Thymus (tissue), 11 donors: ENCODE data around the gene UBR2. TPM values are rescaled to one million over a fixed set of nuclear protein-coding genes. Genes with fewer than 3 reads are reported as not detected.

Experiments used
- DNase-seq, 9 donors: peaks; one replicate each; pipeline ENCODE4 v3.0.0-alpha.2; 2013; ENCODE audit warnings: low spot score in 9 of 9, low read depth in 6 of 9, missing footprints in 1 of 9
- H3K27ac ChIP-seq, 2 donors: one replicate each; pipeline ENCODE4 v1.5.1; 2013; ENCODE audit warnings: control low read depth in 1 of 2, low read depth in 1 of 2, low read length in 1 of 2, mild to moderate bottlenecking in 1 of 2, moderate library complexity in 1 of 2
- H3K27me3 ChIP-seq, 2 donors: one replicate each; pipeline ENCODE4 v1.5.1; 2013; ENCODE audit warnings: low read length in 1 of 2; ENCODE audit not compliant: control insufficient read depth in 2 of 2, insufficient read depth in 1 of 2
- H3K36me3 ChIP-seq, 2 donors: one replicate each; pipeline ENCODE4 v1.5.1; 2013; ENCODE audit warnings: low read length in 1 of 2, mild to moderate bottlenecking in 1 of 2, moderate library complexity in 1 of 2; ENCODE audit not compliant: control insufficient read depth in 2 of 2, insufficient read depth in 2 of 2
- H3K4me1 ChIP-seq, 2 donors: one replicate each; pipeline ENCODE4 v1.5.1; 2013; ENCODE audit warnings: low read length in 2 of 2; ENCODE audit not compliant: control insufficient read depth in 2 of 2, insufficient read depth in 2 of 2
- H3K4me3 ChIP-seq, 2 donors: one replicate each; pipeline ENCODE4 v1.5.1; 2013; ENCODE audit warnings: low read length in 2 of 2, control low read depth in 1 of 2, mild to moderate bottlenecking in 1 of 2
- H3K9me3 ChIP-seq, 2 donors: one replicate each; pipeline ENCODE4 v1.5.1; 2013; ENCODE audit warnings: low read length in 1 of 2, mild to moderate bottlenecking in 1 of 2; ENCODE audit not compliant: control insufficient read depth in 2 of 2, insufficient read depth in 1 of 2
- WGBS: extraction: QIAGEN DNeasy Blood & Tissue Kit; methylation state at CpG from one replicate; pipeline ENCODE4 v1.1.7; 2013; 5-methylcytosine and 5-hydroxymethylcytosine counted together
- polyA plus RNA-seq: library from polyadenylated mRNA; stranded (reverse); fragments of 200-250 nt; gene quantifications from one replicate; pipeline ENCODE4 v1.2.3, GENCODE V29; 2013
- total RNA-seq: library from RNA; stranded (reverse); fragments of 120-200 nt; gene quantifications from one replicate; pipeline ENCODE4 v1.2.4, GENCODE V29; 2013
- donor health status: healthy.

UBR2 gene
- total and polyA plus RNA-seq, 2 donors, result 16.2 to 22.7 TPM

GRCh38 chr6:42704251-42704936, 140.6 kb downstream of the UBR2 start:
- Histone ChIP-seq H3K36me3 (no peaks in the 10 kb centered on the region), H3K27ac (no peak overlapping the region), H3K4me1 (peaks cover 0 to 1% of the 10 kb centered on the region in 2 donors), H3K9me3 (no peaks in the 10 kb centered on the region), H3K27me3 (no peaks in the 10 kb centered on the region), H3K4me3 (no peak overlapping the region)
- no peak for DNase-seq
- 88% methylated on average over 24 of the region's 24 CpGs for WGBS

DNA sequence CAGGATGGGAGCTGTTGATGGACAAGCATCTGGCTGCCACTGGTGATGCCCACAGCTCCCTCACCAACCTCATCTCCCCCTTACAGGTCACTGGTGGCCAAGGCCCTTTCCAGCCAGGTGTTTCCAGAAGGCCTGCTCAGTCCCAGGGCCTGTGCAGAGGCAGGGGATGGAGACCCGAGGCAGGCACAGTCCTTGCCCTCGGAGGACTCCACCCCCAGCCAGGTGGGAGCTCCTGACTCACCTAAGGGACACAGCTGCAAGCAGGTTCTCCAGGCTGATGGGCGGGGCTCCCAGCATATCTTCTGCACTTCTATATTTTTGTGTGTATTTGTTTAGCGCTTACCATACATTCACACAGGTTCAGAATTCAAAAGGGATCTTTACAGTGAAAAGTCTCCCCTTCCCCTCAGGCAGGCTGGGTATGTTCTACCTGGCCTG, 141.1 kb downstream of the UBR2 start:
- DNase-seq, result no peak
- Histone ChIP-seq H3K27me3 (no peaks in the 10 kb centered on the region), H3K36me3 (no peaks in the 10 kb centered on the region), H3K4me1 (peaks cover 0 to 7% of the 10 kb centered on the region in 2 donors), H3K9me3 (no peaks in the 10 kb centered on the region), H3K4me3 (no peak overlapping the region), H3K27ac (no peak overlapping the region)
- 95% methylated on average over 4 of the region's 4 CpGs for WGBS

DNA sequence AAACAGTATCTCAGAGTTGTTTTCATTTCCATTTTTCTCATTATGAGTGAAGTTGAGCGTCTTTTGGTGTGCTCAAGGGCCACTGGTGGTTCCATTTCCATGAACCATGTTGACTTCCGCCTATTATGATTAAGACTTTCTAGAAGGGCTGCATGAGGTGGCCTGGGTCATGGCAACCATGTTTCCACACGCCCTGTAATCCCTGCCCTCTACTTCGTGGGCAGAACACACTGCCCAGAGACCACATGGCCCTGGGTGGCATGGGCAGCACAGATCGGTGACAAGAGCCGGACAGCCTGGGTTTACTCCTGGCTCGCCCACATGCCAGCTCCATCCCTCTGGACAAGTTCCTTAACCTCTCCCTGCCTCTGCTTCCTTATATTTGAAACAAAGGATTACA, 143.8 kb downstream of the UBR2 start:
- Histone ChIP-seq H3K4me1 (peaks cover 0 to 22% of the 10 kb centered on the region in 2 donors), H3K4me3 (no peak overlapping the region), H3K27ac (no peak overlapping the region), H3K9me3 (peaks cover 0 to 9% of the 10 kb centered on the region in 2 donors), H3K27me3 (no peaks in the 10 kb centered on the region), H3K36me3 (no peaks in the 10 kb centered on the region)
- WGBS, result 96% methylated on average over 7 of the region's 7 CpGs
- no peak for DNase-seq

DNA sequence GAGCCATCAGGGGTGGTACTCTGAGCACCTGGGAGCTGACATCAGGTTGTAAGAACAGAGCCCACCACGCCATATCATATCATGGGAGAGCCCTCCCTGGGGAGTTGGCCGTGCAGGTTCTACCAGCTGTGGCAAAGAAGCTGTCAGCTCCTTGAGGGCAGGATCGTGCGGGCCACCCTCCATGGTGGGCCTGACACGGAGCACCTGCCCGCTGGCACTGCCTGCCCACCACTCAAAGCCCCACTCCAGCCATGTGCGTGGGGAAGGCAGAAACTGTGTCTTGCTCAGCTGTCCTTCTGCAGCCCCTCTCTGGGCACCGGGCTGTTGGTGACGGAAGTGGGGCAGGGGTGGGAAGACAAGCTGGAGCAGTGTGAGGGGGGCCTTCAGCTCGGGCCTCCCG, 144.3 kb downstream of the UBR2 start:
- no peak overlapping the region for H3K27ac ChIP-seq
- H3K9me3 ChIP-seq, result peaks cover 0 to 9% of the 10 kb centered on the region in 2 donors
- no peaks in the 10 kb centered on the region for H3K36me3 ChIP-seq
- no peak overlapping the region for H3K4me3 ChIP-seq
- WGBS, result 96% methylated on average over 11 of the region's 11 CpGs
- no peak for DNase-seq
- no peaks in the 10 kb centered on the region for H3K27me3 ChIP-seq
- H3K4me1 ChIP-seq, result peaks cover 0 to 22% of the 10 kb centered on the region in 2 donors

DNA sequence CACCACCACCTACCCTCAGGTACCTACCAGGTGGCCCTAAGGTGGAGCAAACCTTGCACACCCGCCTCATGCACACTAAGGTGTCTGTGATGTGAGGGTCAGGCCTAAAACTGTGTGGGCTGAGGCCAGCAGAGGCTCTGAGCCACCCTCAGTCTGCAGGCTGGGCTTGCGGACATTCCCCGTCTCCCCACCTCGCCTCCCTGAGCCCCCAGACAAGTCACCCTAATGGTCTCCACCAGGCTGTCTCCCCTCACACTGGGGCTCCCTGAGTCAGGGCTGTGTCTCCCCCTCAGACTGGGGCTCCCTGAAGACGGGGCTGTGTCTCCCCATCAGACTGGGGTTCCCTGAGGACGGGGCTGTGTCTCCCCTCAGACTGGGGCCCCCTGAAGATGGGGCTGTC, 146.0 kb downstream of the UBR2 start:
- Histone ChIP-seq H3K4me3 (no peak overlapping the region), H3K4me1 (peaks cover 0 to 22% of the 10 kb centered on the region in 2 donors), H3K9me3 (peaks cover 0 to 9% of the 10 kb centered on the region in 2 donors), H3K27ac (no peak overlapping the region), H3K27me3 (no peaks in the 10 kb centered on the region), H3K36me3 (no peaks in the 10 kb centered on the region)
- no peak for DNase-seq
- WGBS, result 97% methylated on average over 6 of the region's 6 CpGs

GRCh38 chr6:42710316-42710715, 146.5 kb downstream of the UBR2 start:
- H3K4me3 ChIP-seq, result no peak overlapping the region
- 62% methylated on average over 9 of the region's 9 CpGs for WGBS
- DNase-seq, result peak in 5 of 9 donors; percentile 19 to 57 (median 31)

GRCh38 chr6:42711930-42712329, 148.1 kb downstream of the UBR2 start:
- peaks cover 0 to 22% of the 10 kb centered on the region in 2 donors for H3K4me1 ChIP-seq
- H3K9me3 ChIP-seq, result peaks cover 0 to 9% of the 10 kb centered on the region in 2 donors
- no peaks in the 10 kb centered on the region for H3K27me3 ChIP-seq
- no peak for DNase-seq
- H3K4me3 ChIP-seq, result no peak overlapping the region
- H3K36me3 ChIP-seq, result no peaks in the 10 kb centered on the region
- WGBS, result 93% methylated on average over 5 of the region's 5 CpGs
- no peak overlapping the region for H3K27ac ChIP-seq

More at GRCh38 chr6:42710316-42710715, 146.5 kb downstream of the UBR2 start:
- peaks cover 0 to 22% of the 10 kb centered on the region in 2 donors for H3K4me1 ChIP-seq
- no peaks in the 10 kb centered on the region for H3K36me3 ChIP-seq
- H3K27ac ChIP-seq, result no peak overlapping the region
- H3K9me3 ChIP-seq, result peaks cover 0 to 9% of the 10 kb centered on the region in 2 donors
- no peaks in the 10 kb centered on the region for H3K27me3 ChIP-seq

DNA sequence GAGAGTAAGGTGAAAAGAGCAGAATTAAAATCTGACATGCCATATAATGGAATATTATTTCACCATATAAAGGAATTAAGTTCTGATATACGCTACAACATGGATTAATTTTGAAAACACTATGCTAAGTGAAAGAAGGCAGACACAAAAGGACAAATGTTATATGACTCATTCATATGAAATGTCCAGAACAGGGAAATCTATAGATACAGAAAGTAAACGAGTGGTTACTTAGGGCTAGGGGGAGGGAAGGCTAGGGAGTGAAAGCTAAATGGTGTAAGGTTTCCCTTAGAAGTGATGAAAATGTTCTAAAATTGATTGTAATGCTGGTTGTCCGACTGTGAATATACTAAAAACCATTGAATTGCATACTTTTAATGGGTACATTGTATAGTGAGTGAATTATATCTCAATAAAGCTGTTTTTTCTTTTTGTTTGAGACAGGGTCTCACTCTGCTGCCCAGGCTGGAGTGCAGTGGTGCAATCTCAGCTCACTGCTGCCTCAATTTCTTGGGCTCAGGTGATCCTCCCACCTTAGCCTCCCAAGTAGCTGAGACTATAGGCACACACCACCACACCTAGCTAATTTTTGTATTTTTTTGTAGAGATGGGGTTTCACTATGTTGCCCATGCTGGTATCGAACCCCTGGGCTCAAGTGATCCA, 150.4 kb downstream of the UBR2 start:
- H3K4me1 ChIP-seq, result peaks cover 0 to 22% of the 10 kb centered on the region in 2 donors
- H3K4me3 ChIP-seq, result no peak overlapping the region
- 91% methylated on average over 4 of the region's 4 CpGs for WGBS
- no peak overlapping the region for H3K27ac ChIP-seq
- DNase-seq, result no peak
- peaks cover 0 to 9% of the 10 kb centered on the region in 2 donors for H3K9me3 ChIP-seq
- no peaks in the 10 kb centered on the region for H3K36me3 ChIP-seq
- no peaks in the 10 kb centered on the region for H3K27me3 ChIP-seq

- Histone ChIP-seq H3K27me3 (no peaks in the 10 kb centered on the region), H3K36me3 (no peaks in the 10 kb centered on the region), H3K4me3 (no peak overlapping the region), H3K27ac (no peak overlapping the region), H3K9me3 (peaks cover 0 to 9% of the 10 kb centered on the region in 2 donors), H3K4me1 (peaks cover 0 to 6% of the 10 kb centered on the region in 2 donors)
- WGBS, result 94% methylated on average over 4 of the region's 4 CpGs
- DNase-seq, result no peak
These were observed 152.0 kb downstream of the UBR2 start for GRCh38 chr6:42715871-42716270.
